ENCODE measurements around the gene PKP3.
"Not testable (repeated sequence)": the region's sequence is repeated elsewhere in the genome, so short reads cannot be mapped to it uniquely, and the experiment has no call there.

PKP3 gene

GRCh38 chr11:379205-380094 lies 14.6 kb upstream of the PKP3 start:
- DNase-seq = no peak

GRCh38 chr11:380095-380480 lies 13.9 kb upstream of the PKP3 start:
- no peak for DNase-seq

- no peak for DNase-seq
These were observed 13.5 kb upstream of the PKP3 start for GRCh38 chr11:380491-380890.

- no peak for DNase-seq
These were observed 13.0 kb upstream of the PKP3 start for GRCh38 chr11:380996-381395.

- DNase-seq = no peak
These were observed 12.4 kb upstream of the PKP3 start for GRCh38 chr11:381501-382072.

GRCh38 chr11:382081-382629 lies 11.9 kb upstream of the PKP3 start:
- no peak for DNase-seq

- no peak for DNase-seq
These were observed 10.6 kb upstream of the PKP3 start for GRCh38 chr11:383431-383830.

GRCh38 chr11:384511-384910 lies 9.5 kb upstream of the PKP3 start:
- no peak for DNase-seq

GRCh38 chr11:385594-386351 lies 8.2 kb upstream of the PKP3 start:
- DNase-seq = no peak

GRCh38 chr11:386483-386882 lies 7.5 kb upstream of the PKP3 start:
- no peak for DNase-seq

- no peak for DNase-seq
These were observed 6.7 kb upstream of the PKP3 start for GRCh38 chr11:387193-387793.

- DNase-seq = not testable (repeated sequence)
These were observed 4.6 kb upstream of the PKP3 start for GRCh38 chr11:389369-389768.

- DNase-seq = no peak
These were observed 3.8 kb upstream of the PKP3 start for GRCh38 chr11:390175-390574.

GRCh38 chr11:391117-392017 lies 2.6 kb upstream of the PKP3 start:
- DNase-seq = no peak

- no peak for DNase-seq
These were observed 1.8 kb upstream of the PKP3 start for GRCh38 chr11:392102-392777.

- no peak for DNase-seq
These were observed 583 bp upstream of the PKP3 start for GRCh38 chr11:393219-394033.

- no peak for DNase-seq
These were observed 1.0 kb downstream of the PKP3 start for GRCh38 chr11:394858-395655.

- no peak for DNase-seq
These were observed 1.9 kb downstream of the PKP3 start for GRCh38 chr11:395866-396265.

- no peak for DNase-seq
These were observed 2.5 kb downstream of the PKP3 start for GRCh38 chr11:396511-396947.

All from activated effector memory CD4-positive, alpha-beta T cell treated with Interleukin-2 at 50 U/mL for 16 hours (primary cell).